H9 (cell line): ENCODE measurements around the gene CADM1. TPM values are rescaled to one million over a fixed set of nuclear protein-coding genes. Genes with fewer than 3 reads are reported as not detected.

Source experiments
- DNase-seq: peaks from one replicate; pipeline ENCODE4 v3.0.0-alpha.2; 2017
- H2AFZ ChIP-seq: one replicate; pipeline ENCODE4 v1.6.1; 2013; ENCODE audit warnings: mild to moderate bottlenecking, low read length, control low read depth, moderate library complexity
- H2AK5ac ChIP-seq: 2 replicates; pipeline ENCODE4 v1.6.1; 2013; ENCODE audit warnings: low read length, control low read depth, mixed read lengths; ENCODE audit not compliant: insufficient read length
- H2BK120ac ChIP-seq: one replicate; pipeline ENCODE4 v1.6.1; 2013; ENCODE audit warnings: low read depth, mild to moderate bottlenecking, low read length, control low read depth, inconsistent platforms; ENCODE audit not compliant: poor library complexity, severe bottlenecking
- H2BK12ac ChIP-seq: 2 replicates; pipeline ENCODE4 v1.6.1; 2013; ENCODE audit warnings: low read length, control low read depth, mixed read lengths, low read depth; ENCODE audit not compliant: insufficient read length
- H2BK15ac ChIP-seq: 2 replicates; pipeline ENCODE4 v1.6.1; 2013; ENCODE audit warnings: low read depth, low read length, control low read depth
- H2BK20ac ChIP-seq: one replicate; pipeline ENCODE4 v1.6.1; 2013; ENCODE audit warnings: low read depth, mild to moderate bottlenecking, low read length, control low read depth, inconsistent platforms; ENCODE audit not compliant: poor library complexity, severe bottlenecking
- H2BK5ac ChIP-seq: 2 replicates; pipeline ENCODE4 v1.6.1; 2013; ENCODE audit warnings: low read length, control low read depth, mixed read lengths; ENCODE audit not compliant: insufficient read length
- H3K14ac ChIP-seq: 2 replicates; pipeline ENCODE4 v1.6.1; 2013; ENCODE audit warnings: low read length, control low read depth; ENCODE audit not compliant: insufficient read depth
- H3K18ac ChIP-seq: 2 replicates; pipeline ENCODE4 v1.6.1; 2013; ENCODE audit warnings: low read depth, mild to moderate bottlenecking, mixed read lengths, low read length, control low read depth; ENCODE audit not compliant: insufficient read length
- H3K23ac ChIP-seq: 2 replicates; pipeline ENCODE4 v1.6.1; 2013; ENCODE audit warnings: low read length, control low read depth, mixed read lengths, low read depth; ENCODE audit not compliant: insufficient read length
- H3K23me2 ChIP-seq: 2 replicates; pipeline ENCODE4 v1.6.1; 2013; ENCODE audit warnings: low read depth, mild to moderate bottlenecking, mixed read lengths, low read length, control low read depth; ENCODE audit not compliant: insufficient read length, poor library complexity, severe bottlenecking
- H3K27ac ChIP-seq: 2 replicates; pipeline ENCODE4 v1.5.1; 2013; ENCODE audit warnings: low read length, control low read depth, mixed read lengths, low read depth; ENCODE audit not compliant: insufficient read length
- H3K27me3 ChIP-seq: 2 replicates; pipeline ENCODE4 v1.6.1; 2013; ENCODE audit warnings: low read length, control low read depth, inconsistent platforms; ENCODE audit not compliant: insufficient read depth
- H3K4ac ChIP-seq: 2 replicates; pipeline ENCODE4 v1.6.1; 2013; ENCODE audit warnings: low read depth, mild to moderate bottlenecking, control low read depth, inconsistent platforms, low read length, moderate library complexity
- H3K4me1 ChIP-seq: 2 replicates; pipeline ENCODE4 v1.6.1; 2013; ENCODE audit warnings: low read length, control low read depth, inconsistent platforms; ENCODE audit not compliant: insufficient read depth
- H3K4me2 ChIP-seq: 2 replicates; pipeline ENCODE4 v1.6.1; 2013; ENCODE audit warnings: low read length, control low read depth, mixed read lengths; ENCODE audit not compliant: insufficient read length, insufficient read depth
- H3K56ac ChIP-seq: 2 replicates; pipeline ENCODE4 v1.6.1; 2013; ENCODE audit warnings: low read depth, mild to moderate bottlenecking, mixed read lengths, low read length, control low read depth; ENCODE audit not compliant: insufficient read length
- H3K79me1 ChIP-seq: 2 replicates; pipeline ENCODE4 v1.6.1; 2013; ENCODE audit warnings: low read depth, mild to moderate bottlenecking, moderate library complexity, low read length, control low read depth, inconsistent platforms; ENCODE audit not compliant: insufficient read depth, poor library complexity, severe bottlenecking
- H3K79me2 ChIP-seq: 2 replicates; pipeline ENCODE4 v1.6.1; 2013; ENCODE audit warnings: low read length, control low read depth, inconsistent platforms; ENCODE audit not compliant: insufficient read depth
- H3K9ac ChIP-seq: 2 replicates; pipeline ENCODE4 v1.6.1; 2013; ENCODE audit warnings: low read length, control low read depth, mixed read lengths; ENCODE audit not compliant: insufficient read length; ENCODE audit errors: extremely low read depth
- H3K9me3 ChIP-seq: one replicate; pipeline ENCODE4 v1.6.1; 2013; ENCODE audit warnings: low read depth, low read length, inconsistent platforms; ENCODE audit not compliant: control insufficient read depth
- H3T11ph ChIP-seq: one replicate; pipeline ENCODE4 v1.6.1; 2013; ENCODE audit warnings: mild to moderate bottlenecking, low read length, control low read depth, inconsistent platforms
- H4K20me1 ChIP-seq: one replicate; pipeline ENCODE4 v1.6.1; 2013; ENCODE audit not compliant: control insufficient read depth, insufficient read length, insufficient read depth
- H4K5ac ChIP-seq: 2 replicates; pipeline ENCODE4 v1.6.1; 2013; ENCODE audit warnings: low read depth, mild to moderate bottlenecking, mixed read lengths, low read length, control low read depth; ENCODE audit not compliant: insufficient read length
- H4K8ac ChIP-seq: replicated peaks from 2 replicates; pipeline ENCODE4 v1.6.1; 2013; ENCODE audit warnings: low read length, control low read depth, mixed read lengths, low read depth; ENCODE audit not compliant: insufficient read length
- H4K91ac ChIP-seq: 2 replicates; pipeline ENCODE4 v1.6.1; 2013; ENCODE audit warnings: low read depth, mild to moderate bottlenecking, moderate library complexity, mixed read lengths, low read length, control low read depth; ENCODE audit not compliant: insufficient read length
- H3K27ac Mint-ChIP-seq, 3 experiments: 2 replicates in 2 of 3; 3 replicates in 1 of 3; pipeline ENCODE4 v1.8.0; 2020 to 2021; ENCODE audit warnings: mixed read lengths in 3 of 3, mild to moderate bottlenecking in 1 of 3, moderate library complexity in 1 of 3
- H3K27me3 Mint-ChIP-seq: 2 replicates; pipeline ENCODE4 v1.8.0; 2021; ENCODE audit warnings: low read depth, mild to moderate bottlenecking, moderate library complexity, mixed read lengths
- H3K36me3 Mint-ChIP-seq, 3 experiments: 2 replicates in 2 of 3; 3 replicates in 1 of 3; pipeline ENCODE4 v1.8.0; 2020 to 2021; ENCODE audit warnings: low read depth in 3 of 3, mixed read lengths in 3 of 3; ENCODE audit not compliant: insufficient read depth in 1 of 3
- H3K4me1 Mint-ChIP-seq, 2 experiments: 2 replicates each; pipeline ENCODE4 v1.8.0; 2020; ENCODE audit warnings: mixed read lengths in 2 of 2
- H3K4me3 Mint-ChIP-seq, 2 experiments: 2 replicates in 1 of 2; 3 replicates in 1 of 2; pipeline ENCODE4 v1.8.0; 2020 to 2021; ENCODE audit warnings: mild to moderate bottlenecking in 2 of 2, mixed read lengths in 2 of 2, moderate library complexity in 1 of 2
- H3K9me3 Mint-ChIP-seq, 2 experiments: 2 replicates in 1 of 2; 3 replicates in 1 of 2; pipeline ENCODE4 v1.8.0; 2020; ENCODE audit warnings: mild to moderate bottlenecking in 2 of 2, mixed read lengths in 2 of 2, moderate library complexity in 1 of 2
- WGBS: extraction: QIAGEN DNeasy Blood & Tissue Kit; methylation state at CpG from one replicate; pipeline ENCODE4 v1.1.7; 2013; ENCODE audit warnings: missing lambda C conversion rate, low lambda C conversion rate, mixed read lengths; ENCODE audit not compliant: insufficient read length; ENCODE audit errors: extremely low coverage; 5-methylcytosine and 5-hydroxymethylcytosine counted together
- total RNA-seq: library from RNA; stranded (reverse); gene quantifications from 2 replicates; pipeline ENCODE4 v1.2.1, GENCODE V29; 2021
- TF ChIP-seq, protein P1 (sequence below): fragments of 200-600 bp; sonication (generic); conservative IDR thresholded peaks from 3 replicates; pipeline ENCODE4 v1.8.0; 2021; ENCODE audit warnings: antibody characterized with exemption, mild to moderate bottlenecking

The CADM1 gene
- total RNA-seq, 1 experiment from 2014 or later = 11.9 TPM

DNA sequence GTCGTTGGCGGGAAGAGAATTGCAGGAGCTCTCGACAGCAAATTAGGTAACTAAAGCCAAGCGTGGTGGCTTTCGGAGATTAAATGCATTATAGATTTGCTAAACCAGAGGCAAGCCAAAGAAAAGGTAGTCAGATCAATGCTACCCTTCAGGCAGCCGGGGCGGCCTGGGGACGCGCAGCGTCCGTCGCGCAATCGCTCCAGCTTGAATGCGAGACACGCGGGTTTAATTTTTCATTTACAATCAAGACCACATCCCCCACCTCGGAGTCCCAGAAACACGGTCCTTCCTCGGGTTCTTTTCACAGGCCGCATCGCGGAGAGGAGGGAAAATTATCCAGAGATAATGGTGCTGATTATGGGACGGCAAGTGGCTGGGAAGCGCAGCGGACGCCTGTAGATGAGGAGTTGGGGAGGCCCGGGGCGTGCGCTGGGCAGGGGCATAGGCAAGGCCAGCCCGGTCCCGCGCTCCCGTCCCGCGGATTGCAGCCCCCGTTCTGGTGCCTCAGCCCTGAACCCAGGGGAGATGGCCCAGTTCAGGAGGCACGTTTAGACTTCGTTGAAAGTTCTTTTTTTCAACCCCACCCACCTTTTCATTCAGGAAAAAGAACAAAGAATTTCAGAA lies 350.4 kb downstream of the CADM1 start:
- H4K20me1 ChIP-seq = no peaks in the 10 kb centered on the region
- DNase-seq = no peak
- H3K23ac ChIP-seq = no peak overlapping the region
- TF ChIP-seq, protein P1, sequence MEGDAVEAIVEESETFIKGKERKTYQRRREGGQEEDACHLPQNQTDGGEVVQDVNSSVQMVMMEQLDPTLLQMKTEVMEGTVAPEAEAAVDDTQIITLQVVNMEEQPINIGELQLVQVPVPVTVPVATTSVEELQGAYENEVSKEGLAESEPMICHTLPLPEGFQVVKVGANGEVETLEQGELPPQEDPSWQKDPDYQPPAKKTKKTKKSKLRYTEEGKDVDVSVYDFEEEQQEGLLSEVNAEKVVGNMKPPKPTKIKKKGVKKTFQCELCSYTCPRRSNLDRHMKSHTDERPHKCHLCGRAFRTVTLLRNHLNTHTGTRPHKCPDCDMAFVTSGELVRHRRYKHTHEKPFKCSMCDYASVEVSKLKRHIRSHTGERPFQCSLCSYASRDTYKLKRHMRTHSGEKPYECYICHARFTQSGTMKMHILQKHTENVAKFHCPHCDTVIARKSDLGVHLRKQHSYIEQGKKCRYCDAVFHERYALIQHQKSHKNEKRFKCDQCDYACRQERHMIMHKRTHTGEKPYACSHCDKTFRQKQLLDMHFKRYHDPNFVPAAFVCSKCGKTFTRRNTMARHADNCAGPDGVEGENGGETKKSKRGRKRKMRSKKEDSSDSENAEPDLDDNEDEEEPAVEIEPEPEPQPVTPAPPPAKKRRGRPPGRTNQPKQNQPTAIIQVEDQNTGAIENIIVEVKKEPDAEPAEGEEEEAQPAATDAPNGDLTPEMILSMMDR = no peak
- H3T11ph ChIP-seq = no peak overlapping the region
- Mint-ChIP-seq H3K27ac (no peak overlapping the region; a peak in 1 of 7 replicates), H3K27me3 (peaks cover 8% of the 10 kb centered on the region), H3K4me3 (no peak overlapping the region), H3K4me1 (peaks cover 0 to 3% of the 10 kb centered on the region in 2 experiments; a peak in 2 of 4 replicates), H3K9me3 (no peaks in the 10 kb centered on the region; a peak in 1 of 5 replicates), H3K36me3 (no peaks in the 10 kb centered on the region; a peak in 1 of 7 replicates)
- no peak overlapping the region for H3K9ac ChIP-seq
- no peak overlapping the region for H2AK5ac ChIP-seq
- H4K5ac ChIP-seq = no peak overlapping the region
- no peak overlapping the region for H2AFZ ChIP-seq
- no peaks in the 10 kb centered on the region for H3K9me3 ChIP-seq
- H3K23me2 ChIP-seq = no peaks in the 10 kb centered on the region
- H3K14ac ChIP-seq = no peak overlapping the region
- no peak overlapping the region for H2BK12ac ChIP-seq
- H4K91ac ChIP-seq = no peak overlapping the region
- WGBS = no CpG with 5 or more reads among the region's 39 CpGs
- H3K4me2 ChIP-seq = no peak overlapping the region
- no peak overlapping the region for H3K56ac ChIP-seq
- no peak overlapping the region for H3K4ac ChIP-seq
- no peaks in the 10 kb centered on the region for H3K27me3 ChIP-seq
- no peaks in the 10 kb centered on the region for H3K79me2 ChIP-seq
- H4K8ac ChIP-seq = no peak overlapping the region
- H3K4me1 ChIP-seq = no peaks in the 10 kb centered on the region
- H2BK15ac ChIP-seq = no peak overlapping the region
- H3K27ac ChIP-seq = no peak overlapping the region
- H3K79me1 ChIP-seq = no peaks in the 10 kb centered on the region
- H2BK5ac ChIP-seq = no peak overlapping the region
- no peak overlapping the region for H3K18ac ChIP-seq
- no peak overlapping the region for H2BK120ac ChIP-seq
- H2BK20ac ChIP-seq = no peak overlapping the region
